ENCODE results near the gene CCDC15. TPM values are rescaled to one million over a fixed set of nuclear protein-coding genes. Genes with fewer than 3 reads are reported as not detected.
"Not testable (repeated sequence)": the region's sequence is repeated elsewhere in the genome, so short reads cannot be mapped to it uniquely, and the experiment has no call there.

CCDC15 gene
- total RNA-seq, 2 donors from 2014 or later, result 1.2 to 2.5 TPM

GRCh38 chr11:125084761-125085231 is 130.8 kb downstream of the CCDC15 start:
- Histone ChIP-seq H3K9ac (ENCODE audit: low read depth in 2 of 2, low read length in 2 of 2) (no peak overlapping the region), H3K36me3 (no peaks in the 10 kb centered on the region), H3K27me3 (no peaks in the 10 kb centered on the region), H3K4me3 (no peak overlapping the region), H3K4me1 (no peaks in the 10 kb centered on the region), H3K9me3 (no peaks in the 10 kb centered on the region), H3K27ac (no peak overlapping the region)
- no peak for DNase-seq
- no peak for TF ChIP-seq CTCF (IDR thresholded peaks at IDR 0.05)
- intact Hi-C loops (cut with DNase I), result loop anchor here (10.0 kb wide), 1 partner anchor 330 kb away; no protein-coding TSS in a partner anchor

GRCh38 chr11:125085301-125086081 is 131.5 kb downstream of the CCDC15 start:
- TF ChIP-seq CTCF (IDR thresholded peaks at IDR 0.05), result no peak
- no peaks in the 10 kb centered on the region for H3K36me3 ChIP-seq
- intact Hi-C loops (cut with DNase I), result loop anchor here (10.0 kb wide), 1 partner anchor 329 kb away; no protein-coding TSS in a partner anchor
- H3K9ac ChIP-seq (ENCODE audit: low read depth in 2 of 2, low read length in 2 of 2), result no peak overlapping the region
- H3K27me3 ChIP-seq, result no peaks in the 10 kb centered on the region
- DNase-seq, result no peak
- no peaks in the 10 kb centered on the region for H3K9me3 ChIP-seq
- H3K4me1 ChIP-seq, result no peaks in the 10 kb centered on the region
- H3K27ac ChIP-seq, result no peak overlapping the region
- no peak overlapping the region for H3K4me3 ChIP-seq

GRCh38 chr11:125086633-125087296 is 132.8 kb downstream of the CCDC15 start:
- Histone ChIP-seq H3K4me1 (no peaks in the 10 kb centered on the region), H3K27ac (no peak overlapping the region), H3K27me3 (no peaks in the 10 kb centered on the region), H3K9me3 (no peaks in the 10 kb centered on the region), H3K9ac (ENCODE audit: low read depth in 2 of 2, low read length in 2 of 2) (no peak overlapping the region), H3K36me3 (no peaks in the 10 kb centered on the region), H3K4me3 (no peak overlapping the region)
- DNase-seq, result no peak
- intact Hi-C loops (cut with DNase I), result loop anchor here (10.0 kb wide), 1 partner anchor 328 kb away; no protein-coding TSS in a partner anchor
- no peak for TF ChIP-seq CTCF (IDR thresholded peaks at IDR 0.05)

- H3K9me3 ChIP-seq, result no peaks in the 10 kb centered on the region
- no peak for TF ChIP-seq CTCF (IDR thresholded peaks at IDR 0.05)
- H3K9ac ChIP-seq (ENCODE audit: low read depth in 2 of 2, low read length in 2 of 2), result no peak overlapping the region
- H3K27ac ChIP-seq, result no peak overlapping the region
- no peak for DNase-seq
- intact Hi-C loops (cut with DNase I), result loop anchor here (10.0 kb wide), 1 partner anchor 327 kb away; no protein-coding TSS in a partner anchor
- no peaks in the 10 kb centered on the region for H3K4me1 ChIP-seq
- no peaks in the 10 kb centered on the region for H3K27me3 ChIP-seq
- H3K36me3 ChIP-seq, result no peaks in the 10 kb centered on the region
- no peak overlapping the region for H3K4me3 ChIP-seq
Observed at GRCh38 chr11:125088123-125088522, 134.1 kb downstream of the CCDC15 start.

- intact Hi-C loops (cut with DNase I), result loop anchor here (10.0 kb wide), 1 partner anchor 326 kb away; no protein-coding TSS in a partner anchor
- H3K9me3 ChIP-seq, result no peaks in the 10 kb centered on the region
- H3K27ac ChIP-seq, result no peak overlapping the region
- no peak for DNase-seq
- no peak for TF ChIP-seq CTCF (IDR thresholded peaks at IDR 0.05)
- H3K27me3 ChIP-seq, result no peaks in the 10 kb centered on the region
- no peaks in the 10 kb centered on the region for H3K36me3 ChIP-seq
- H3K4me3 ChIP-seq, result no peak overlapping the region
- no peak overlapping the region for H3K9ac ChIP-seq (ENCODE audit: low read depth in 2 of 2, low read length in 2 of 2)
- no peaks in the 10 kb centered on the region for H3K4me1 ChIP-seq
Observed at GRCh38 chr11:125088576-125089455, 134.8 kb downstream of the CCDC15 start.

GRCh38 chr11:125089481-125089880 is 135.5 kb downstream of the CCDC15 start:
- H3K9ac ChIP-seq (ENCODE audit: low read depth in 2 of 2, low read length in 2 of 2); H3K4me1 ChIP-seq; H3K27ac ChIP-seq; H3K36me3 ChIP-seq; H3K27me3 ChIP-seq; H3K4me3 ChIP-seq; H3K9me3 ChIP-seq; DNase-seq: not testable (repeated sequence)
- intact Hi-C loops (cut with DNase I), result loop anchor here (10.0 kb wide), 1 partner anchor 325 kb away; no protein-coding TSS in a partner anchor

GRCh38 chr11:125090151-125090550 is 136.1 kb downstream of the CCDC15 start:
- not testable (repeated sequence) for H3K4me1 ChIP-seq; DNase-seq; H3K36me3 ChIP-seq; H3K9ac ChIP-seq (ENCODE audit: low read depth in 2 of 2, low read length in 2 of 2); H3K4me3 ChIP-seq; H3K27ac ChIP-seq; H3K27me3 ChIP-seq; H3K9me3 ChIP-seq
- intact Hi-C loops (cut with DNase I), result loop anchor here (10.0 kb wide), 1 partner anchor 255 kb away; no protein-coding TSS in a partner anchor
